Measurements from ENCODE around the gene KCNA10.

- no peak for TF ChIP-seq POLR2A (IDR thresholded peaks at IDR 0.05; ENCODE audit: low read length)
- no peak for TF ChIP-seq GATA1 (IDR thresholded peaks at IDR 0.05; ENCODE audit: low read depth, low read length)
These were observed 28.1 kb downstream of the KCNA10 start for GRCh38 chr1:110490791-110491451.
